Omental fat pad (tissue), 4 donors: ENCODE results near the gene FRMPD2. TPM values are rescaled to one million over a fixed set of nuclear protein-coding genes. Genes with fewer than 3 reads are reported as not detected.

ENCODE experiments used
- ATAC-seq: fragments of 150-250 bp; one replicate; pipeline ENCODE4 v1.9.1; 2016; ENCODE audit warnings: mild to moderate bottlenecking, moderate library complexity; ENCODE audit not compliant: low FRiP score
- DNase-seq: peaks from one replicate; pipeline ENCODE4 v3.0.0-alpha.2; 2019; ENCODE audit warnings: low spot score
- total RNA-seq, 4 donors: library from RNA; depleted of rRNA; stranded (reverse); fragments of >200 nt; gene quantifications; one replicate each; pipeline ENCODE4 v1.1.0, GENCODE V29; 2016
- TF ChIP-seq, protein P1 (sequence below), 3 donors: fragments of 450-650 bp; IDR thresholded peaks; one replicate each; pipeline ENCODE4 v1.5.1; 2016 to 2017; ENCODE audit warnings: antibody characterized with exemption in 3 of 3, mild to moderate bottlenecking in 3 of 3, moderate library complexity in 2 of 3

The FRMPD2 gene, protein sequence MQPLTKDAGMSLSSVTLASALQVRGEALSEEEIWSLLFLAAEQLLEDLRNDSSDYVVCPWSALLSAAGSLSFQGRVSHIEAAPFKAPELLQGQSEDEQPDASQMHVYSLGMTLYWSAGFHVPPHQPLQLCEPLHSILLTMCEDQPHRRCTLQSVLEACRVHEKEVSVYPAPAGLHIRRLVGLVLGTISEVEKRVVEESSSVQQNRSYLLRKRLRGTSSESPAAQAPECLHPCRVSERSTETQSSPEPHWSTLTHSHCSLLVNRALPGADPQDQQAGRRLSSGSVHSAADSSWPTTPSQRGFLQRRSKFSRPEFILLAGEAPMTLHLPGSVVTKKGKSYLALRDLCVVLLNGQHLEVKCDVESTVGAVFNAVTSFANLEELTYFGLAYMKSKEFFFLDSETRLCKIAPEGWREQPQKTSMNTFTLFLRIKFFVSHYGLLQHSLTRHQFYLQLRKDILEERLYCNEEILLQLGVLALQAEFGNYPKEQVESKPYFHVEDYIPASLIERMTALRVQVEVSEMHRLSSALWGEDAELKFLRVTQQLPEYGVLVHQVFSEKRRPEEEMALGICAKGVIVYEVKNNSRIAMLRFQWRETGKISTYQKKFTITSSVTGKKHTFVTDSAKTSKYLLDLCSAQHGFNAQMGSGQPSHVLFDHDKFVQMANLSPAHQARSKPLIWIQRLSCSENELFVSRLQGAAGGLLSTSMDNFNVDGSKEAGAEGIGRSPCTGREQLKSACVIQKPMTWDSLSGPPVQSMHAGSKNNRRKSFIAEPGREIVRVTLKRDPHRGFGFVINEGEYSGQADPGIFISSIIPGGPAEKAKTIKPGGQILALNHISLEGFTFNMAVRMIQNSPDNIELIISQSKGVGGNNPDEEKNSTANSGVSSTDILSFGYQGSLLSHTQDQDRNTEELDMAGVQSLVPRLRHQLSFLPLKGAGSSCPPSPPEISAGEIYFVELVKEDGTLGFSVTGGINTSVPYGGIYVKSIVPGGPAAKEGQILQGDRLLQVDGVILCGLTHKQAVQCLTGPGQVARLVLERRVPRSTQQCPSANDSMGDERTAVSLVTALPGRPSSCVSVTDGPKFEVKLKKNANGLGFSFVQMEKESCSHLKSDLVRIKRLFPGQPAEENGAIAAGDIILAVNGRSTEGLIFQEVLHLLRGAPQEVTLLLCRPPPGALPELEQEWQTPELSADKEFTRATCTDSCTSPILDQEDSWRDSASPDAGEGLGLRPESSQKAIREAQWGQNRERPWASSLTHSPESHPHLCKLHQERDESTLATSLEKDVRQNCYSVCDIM (N-terminal part only)
- total RNA-seq, result not detected

DNA sequence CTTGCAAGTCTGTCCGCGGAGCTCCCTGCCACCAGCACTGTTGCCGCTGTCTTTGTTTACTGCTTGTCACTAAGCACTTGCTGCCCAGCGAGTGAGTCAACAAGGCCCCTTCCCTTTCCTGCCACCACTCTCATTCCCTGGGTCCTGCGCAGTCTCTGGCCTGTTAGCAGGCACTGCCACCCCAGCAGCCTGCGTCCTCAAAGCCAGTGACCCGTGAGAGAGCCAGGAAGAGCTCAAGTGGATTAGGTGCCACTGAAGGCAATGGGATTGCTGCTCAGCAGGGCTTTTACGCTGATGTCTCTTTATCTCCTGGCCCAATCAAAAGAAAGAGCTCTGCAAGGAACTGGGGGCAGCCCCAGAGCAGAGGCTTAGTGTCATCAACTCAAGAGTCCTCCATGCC lies at the start of gene FRMPD2:
FRMPD2 (minus strand) TSS at position 61 of the 400 bp plus-strand sequence. CDS start 129 bp downstream, outside the sequence.
- TF ChIP-seq, protein P1, sequence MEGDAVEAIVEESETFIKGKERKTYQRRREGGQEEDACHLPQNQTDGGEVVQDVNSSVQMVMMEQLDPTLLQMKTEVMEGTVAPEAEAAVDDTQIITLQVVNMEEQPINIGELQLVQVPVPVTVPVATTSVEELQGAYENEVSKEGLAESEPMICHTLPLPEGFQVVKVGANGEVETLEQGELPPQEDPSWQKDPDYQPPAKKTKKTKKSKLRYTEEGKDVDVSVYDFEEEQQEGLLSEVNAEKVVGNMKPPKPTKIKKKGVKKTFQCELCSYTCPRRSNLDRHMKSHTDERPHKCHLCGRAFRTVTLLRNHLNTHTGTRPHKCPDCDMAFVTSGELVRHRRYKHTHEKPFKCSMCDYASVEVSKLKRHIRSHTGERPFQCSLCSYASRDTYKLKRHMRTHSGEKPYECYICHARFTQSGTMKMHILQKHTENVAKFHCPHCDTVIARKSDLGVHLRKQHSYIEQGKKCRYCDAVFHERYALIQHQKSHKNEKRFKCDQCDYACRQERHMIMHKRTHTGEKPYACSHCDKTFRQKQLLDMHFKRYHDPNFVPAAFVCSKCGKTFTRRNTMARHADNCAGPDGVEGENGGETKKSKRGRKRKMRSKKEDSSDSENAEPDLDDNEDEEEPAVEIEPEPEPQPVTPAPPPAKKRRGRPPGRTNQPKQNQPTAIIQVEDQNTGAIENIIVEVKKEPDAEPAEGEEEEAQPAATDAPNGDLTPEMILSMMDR (IDR thresholded peaks at IDR 0.05), result no peak
- no peak for DNase-seq
- no peak for ATAC-seq

DNA sequence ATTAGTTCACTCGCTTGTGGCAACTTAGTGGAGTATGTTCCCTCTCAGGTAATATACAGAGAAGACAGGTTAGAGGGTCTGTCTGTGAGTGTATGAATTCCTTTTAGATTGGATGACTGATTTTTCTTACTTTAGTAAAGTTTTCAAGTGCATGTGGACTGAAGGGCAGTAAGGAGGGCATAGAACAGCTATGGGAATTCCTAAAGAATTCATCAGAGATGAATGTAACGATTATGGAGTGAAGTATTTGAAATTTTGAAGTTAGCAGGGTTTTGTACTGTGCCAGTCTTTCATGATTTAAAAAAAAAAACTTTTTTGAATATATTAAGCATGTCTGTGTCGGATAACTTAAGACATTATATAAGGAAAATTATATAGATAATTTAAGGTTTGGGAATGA lies 47.5 kb upstream of the FRMPD2 start:
- TF ChIP-seq, protein P1 (IDR thresholded peaks at IDR 0.05), result no peak
- ATAC-seq, result no peak
- no peak for DNase-seq

DNA sequence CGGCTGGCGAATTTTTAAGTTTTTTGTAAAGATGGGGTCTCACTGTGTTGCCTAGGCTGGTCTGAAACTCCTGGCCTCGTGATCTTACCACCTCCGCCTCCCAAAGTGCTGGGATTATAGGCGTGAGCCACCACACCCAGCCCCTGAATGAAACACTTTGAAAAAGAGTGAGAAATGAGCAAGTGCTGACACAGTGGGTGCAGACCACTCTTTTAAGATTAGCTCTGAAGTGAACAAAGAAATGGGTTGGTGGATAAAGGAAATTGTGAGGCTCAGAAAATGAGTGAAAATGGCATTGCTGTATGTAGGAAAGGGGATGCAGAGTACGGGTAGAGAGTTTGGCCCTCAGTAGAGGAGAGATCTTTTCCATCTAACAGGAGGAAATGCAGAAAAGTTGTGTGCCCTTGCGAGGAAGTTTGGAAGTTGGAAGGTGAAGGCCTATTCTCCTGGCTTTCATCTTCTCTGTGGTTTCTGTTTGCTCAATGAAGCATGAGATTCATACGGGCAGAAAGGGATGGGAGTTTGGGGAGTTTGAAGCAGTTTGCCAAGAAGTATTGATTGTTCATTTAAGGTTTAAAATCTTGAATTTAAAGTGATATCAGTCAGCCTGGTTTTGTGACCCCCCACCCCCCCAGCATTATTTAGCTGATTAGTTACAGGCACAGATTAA lies 43.0 kb upstream of the FRMPD2 start:
- ATAC-seq (no peak), DNase-seq (no peak)
- TF ChIP-seq, protein P1 (IDR thresholded peaks at IDR 0.05), result no peak

DNA sequence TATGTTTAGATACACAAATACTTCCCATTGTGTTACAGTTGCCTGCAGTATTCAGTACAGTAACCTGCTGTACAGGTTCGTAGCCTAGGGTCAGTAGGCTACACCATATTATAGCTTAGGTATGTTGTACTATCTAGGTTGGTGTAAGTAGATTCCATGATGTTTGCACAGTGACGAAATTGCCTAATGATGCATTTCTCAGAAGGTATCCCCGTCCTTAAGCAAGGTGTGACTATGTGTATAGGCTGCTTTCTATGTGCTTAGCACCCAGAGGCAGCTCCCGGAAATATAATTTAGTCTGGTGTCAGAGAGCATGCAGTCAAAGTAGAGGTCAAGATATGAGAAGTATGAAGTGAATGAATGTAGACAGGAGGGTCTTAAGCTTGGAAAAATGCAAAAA lies 41.7 kb upstream of the FRMPD2 start:
- TF ChIP-seq, protein P1 (IDR thresholded peaks at IDR 0.05), result no peak
- no peak for ATAC-seq
- no peak for DNase-seq

DNA sequence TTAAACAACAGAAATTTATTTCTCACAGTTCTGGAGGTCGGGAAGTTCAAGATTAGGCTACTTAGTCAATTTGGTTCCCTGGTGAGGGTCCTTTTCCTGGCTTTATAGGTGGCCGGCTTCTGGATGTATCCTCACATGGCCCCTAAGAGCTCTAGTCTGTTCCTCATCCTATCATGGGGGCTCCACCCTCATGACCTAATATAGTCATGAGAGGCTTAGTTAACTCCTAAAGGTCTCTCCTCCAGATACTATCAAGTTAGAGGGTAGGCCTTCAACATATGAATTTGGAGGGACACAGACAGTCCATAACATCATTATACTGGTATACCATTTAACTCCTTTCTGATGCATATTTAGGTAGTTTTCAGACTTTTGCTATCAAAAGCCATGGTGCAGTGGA lies 39.6 kb upstream of the FRMPD2 start:
- no peak for ATAC-seq
- no peak for DNase-seq
- TF ChIP-seq, protein P1 (IDR thresholded peaks at IDR 0.05), result no peak

DNA sequence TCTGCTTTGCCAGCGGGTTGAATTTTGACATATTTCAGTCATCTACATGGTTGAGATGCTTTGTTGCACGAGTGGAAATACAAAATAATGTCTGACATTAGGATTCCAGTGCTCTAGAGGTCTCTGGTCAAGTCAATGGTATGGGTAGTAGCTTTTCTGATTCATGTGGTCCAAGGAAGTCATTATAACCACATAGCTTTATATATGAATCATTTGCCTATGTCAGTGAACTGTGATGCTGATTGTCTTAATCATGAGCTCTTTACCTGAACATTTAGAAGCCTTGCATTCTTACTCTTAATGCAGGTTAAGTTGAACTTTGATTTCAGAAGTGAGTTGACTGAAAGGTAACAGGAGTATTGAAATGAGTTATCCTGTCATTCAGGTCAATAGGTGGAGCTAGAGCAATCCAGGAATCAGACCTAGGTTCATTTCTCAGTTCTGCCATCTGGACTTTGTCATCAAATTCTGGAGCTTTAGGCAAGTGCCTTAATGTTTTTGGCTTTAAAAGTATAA lies 35.3 kb upstream of the FRMPD2 start:
- DNase-seq (no peak), ATAC-seq (no peak)
- TF ChIP-seq, protein P1 (IDR thresholded peaks at IDR 0.05), result no peak
